Endothelial cell of umbilical vein (primary cell): ENCODE data around the gene IL23A. TPM values are rescaled to one million over a fixed set of nuclear protein-coding genes. Genes with fewer than 3 reads are reported as not detected.
"Not testable (repeated sequence)": the region's sequence is repeated elsewhere in the genome, so short reads cannot be mapped to it uniquely, and the experiment has no call there.

ENCODE experiments used
- BruUV-seq: library from RNA; stranded (reverse); fragments of 400-500 nt; replicated peaks from 2 replicates; lab custom pipeline; 2021; lab: Mats Ljungman, UMichigan
- CTCF ChIA-PET: fragments of 300-600, 350-600 bp; sonication (Branson Sonifier 250); formaldehyde crosslinking; loops from one replicate; lab custom pipeline; 2021; ENCODE audit warnings: antibody characterized with exemption, inconsistent platforms; lab: Charles Lee
- POLR2A ChIA-PET: fragments of 300-600, 350-600 bp; sonication (Branson Sonifier 250); formaldehyde crosslinking; loops from one replicate; lab custom pipeline; 2021; ENCODE audit warnings: antibody characterized with exemption, inconsistent platforms; lab: Charles Lee
- DNase-seq: peaks from one replicate; pipeline ENCODE4 v3.0.0-alpha.2; 2011; ENCODE audit warnings: low read depth, low spot score
- FAIRE-seq: peaks from 2 replicates; lab custom pipeline; 2011; peaks lifted over from hg19 to GRCh38; lab: Jason Lieb, UNC
- H2AFZ ChIP-seq: 2 replicates; pipeline ENCODE4 v1.6.0; 2012; ENCODE audit warnings: low read depth, low read length, control low read depth, inconsistent platforms
- H3K27ac ChIP-seq: 2 replicates; pipeline ENCODE4 v1.5.1; 2011; ENCODE audit warnings: low read depth, mild to moderate bottlenecking, control low read depth, low read length, moderate library complexity; ENCODE audit not compliant: insufficient read depth
- H3K27me3 ChIP-seq, 2 experiments: 2 replicates each; pipeline versions ENCODE4 v1.6.0 to v1.6.1; 2011; ENCODE audit warnings: low read length in 2 of 2, mixed read lengths in 1 of 2; ENCODE audit not compliant: control insufficient read depth in 2 of 2, insufficient read depth in 2 of 2
- H3K36me3 ChIP-seq, 2 experiments: 2 replicates in 1 of 2; 3 replicates in 1 of 2; pipeline ENCODE4 v1.5.1; 2011; ENCODE audit warnings: low read length in 2 of 2, mild to moderate bottlenecking in 1 of 2, moderate library complexity in 1 of 2; ENCODE audit not compliant: control insufficient read depth in 2 of 2, insufficient read depth in 2 of 2; ENCODE audit errors: extremely low read depth in 1 of 2
- H3K4me1 ChIP-seq: 3 replicates; pipeline ENCODE4 v1.5.1; 2011; ENCODE audit warnings: mild to moderate bottlenecking, low read length; ENCODE audit not compliant: control insufficient read depth, insufficient read depth; ENCODE audit errors: extremely low read depth
- H3K4me2 ChIP-seq: 2 replicates; pipeline ENCODE4 v1.6.1; 2011; ENCODE audit warnings: low read length, control low read depth, mixed read lengths; ENCODE audit not compliant: insufficient read depth
- H3K4me3 ChIP-seq, 3 experiments: fragments of 200-600 bp in 1 of 3; sonication (generic), shearing (Covaris generic) in 1 of 3; replicated peaks in 1 of 3; 2 replicates each; pipeline ENCODE4 v1.5.1; 2011 to 2016; ENCODE audit warnings: control low read depth in 3 of 3, low read length in 3 of 3, mild to moderate bottlenecking in 2 of 3, inconsistent platforms in 1 of 3, low read depth in 1 of 3, moderate library complexity in 1 of 3; ENCODE audit not compliant: insufficient read depth in 1 of 3
- H3K79me2 ChIP-seq: 2 replicates; pipeline ENCODE4 v1.6.0; 2012; ENCODE audit warnings: low read length, inconsistent platforms; ENCODE audit not compliant: control insufficient read depth, insufficient read depth
- H3K9ac ChIP-seq: replicated peaks from 2 replicates; pipeline ENCODE3; 2011; ENCODE audit warnings: low read length, control low read depth; ENCODE audit not compliant: insufficient read depth; ENCODE audit errors: extremely low read depth
- H3K9me1 ChIP-seq: replicated peaks from 3 replicates; pipeline ENCODE4 v1.6.0; 2011; ENCODE audit warnings: mild to moderate bottlenecking, low read length; ENCODE audit not compliant: control insufficient read depth, insufficient read depth; ENCODE audit errors: extremely low read depth
- H3K9me3 ChIP-seq: replicated peaks from 2 replicates; pipeline ENCODE4 v1.5.1; 2012; ENCODE audit warnings: low read length, inconsistent platforms; ENCODE audit not compliant: control insufficient read depth, insufficient read depth
- H4K20me1 ChIP-seq: replicated peaks from 2 replicates; pipeline ENCODE3; 2011; ENCODE audit warnings: mild to moderate bottlenecking, low read length; ENCODE audit not compliant: control insufficient read depth, insufficient read depth; ENCODE audit errors: extremely low read depth
- EZH2 ChIP-seq: IDR thresholded peaks from 2 replicates; pipeline ENCODE4 v1.6.1; 2012; ENCODE audit warnings: borderline replicate concordance, low read depth, mild to moderate bottlenecking, moderate library complexity, low read length, inconsistent platforms; ENCODE audit not compliant: severe bottlenecking
- FOS ChIP-seq: IDR thresholded peaks from 2 replicates; pipeline ENCODE4 v1.6.1; 2011; ENCODE audit warnings: mild to moderate bottlenecking, low read length, moderate library complexity, borderline replicate concordance; ENCODE audit not compliant: insufficient read depth
- JUN ChIP-seq: IDR thresholded peaks from 2 replicates; pipeline ENCODE4 v1.6.1; 2011; ENCODE audit warnings: borderline replicate concordance, low read depth; ENCODE audit not compliant: insufficient read length, insufficient read depth
- MYC ChIP-seq: IDR thresholded peaks from one replicate; pipeline ENCODE4 v1.6.1; 2011; ENCODE audit warnings: mild to moderate bottlenecking, low read depth, low read length
- POLR2A ChIP-seq: IDR thresholded peaks from 2 replicates; pipeline ENCODE4 v1.6.1; 2012; ENCODE audit warnings: low read depth, mild to moderate bottlenecking, control low read depth, low read length
- POLR2AphosphoS5 ChIP-seq: IDR thresholded peaks from 2 replicates; pipeline ENCODE4 v1.6.1; 2012; ENCODE audit warnings: low read depth, mild to moderate bottlenecking, control low read depth, low read length, moderate library complexity; ENCODE audit not compliant: insufficient read depth
- dilution Hi-C: fragments of 300-500 bp; cut with MboI; formaldehyde crosslinking; loops from one replicate; pipeline ENCODE4 v1.15.0; 2019; ENCODE audit warnings: low sequenced_read_pairs; ENCODE audit not compliant: extremely low pct_ligation_motif_present
- intact Hi-C: fragments of 100-400 bp; cut with micrococcal nuclease; formaldehyde crosslinking; loops from one replicate; pipeline ENCODE4 v1.10.0; 2022
- polyA plus RNA-seq, 4 experiments: library from polyadenylated mRNA; depleted of rRNA in 3 of 4; stranded (reverse) in 3 of 4; unstranded in 1 of 4; fragments of >200 nt; gene quantifications; 2 replicates each; pipeline versions ENCODE4 v1.2.1 to v1.2.3, GENCODE V29; 2011 to 2012; ENCODE audit warnings: missing spikeins in 1 of 4
- total RNA-seq: library from RNA; stranded (reverse); gene quantifications from 2 replicates; pipeline ENCODE4 v1.2.3, GENCODE V29; 2021
- TF ChIP-seq, protein P1 (sequence below), 2 donors: IDR thresholded peaks; 1 replicate in 1 of 2; 2 replicates in 1 of 2; pipeline ENCODE4 v1.5.1; 2011; ENCODE audit warnings: low read length in 2 of 2, mild to moderate bottlenecking in 2 of 2, moderate library complexity in 2 of 2, control low read depth in 1 of 2, inconsistent platforms in 1 of 2, low read depth in 1 of 2; ENCODE audit not compliant: insufficient read depth in 1 of 2; ENCODE audit errors: extremely low read depth in 1 of 2

Gene IL23A
- total and polyA plus RNA-seq, 2 donors (not counting 3 experiments of a cell fraction or from before 2014, with no cell fraction given) = 0.12 TPM; not detected in 1

DNA sequence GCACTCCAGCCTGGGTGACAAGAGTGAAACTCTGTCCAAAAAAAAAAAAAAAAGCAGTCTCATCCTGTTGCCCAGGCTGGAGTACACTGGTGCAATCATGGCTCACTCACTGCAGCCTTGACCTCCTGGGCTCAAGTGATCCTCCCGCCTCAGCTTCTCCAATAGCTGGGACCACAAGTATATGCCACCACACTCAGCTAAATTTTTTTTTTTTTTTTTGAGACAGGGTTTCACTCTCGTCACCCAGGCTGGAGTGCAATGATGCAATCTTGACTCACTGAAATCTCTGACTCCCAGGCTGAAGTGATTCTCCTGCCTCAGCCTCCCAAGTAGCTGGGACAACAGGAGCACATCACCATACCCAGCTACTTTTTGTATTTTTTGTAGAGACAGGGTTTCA is 17.7 kb upstream of the IL23A start:
- no peaks in the 10 kb centered on the region for H3K4me1 ChIP-seq
- POLR2A ChIA-PET = interaction anchor here (0.6 to 0.7 kb wide), 2 partner anchors 11 to 32 kb away, joined by 4 to 5 read pairs; no protein-coding TSS in a partner anchor
- H3K36me3 ChIP-seq = no peaks in the 10 kb centered on the region
- CTCF ChIA-PET = no interaction called here
- no peak overlapping the region for H3K4me2 ChIP-seq
- no peaks in the 10 kb centered on the region for H3K79me2 ChIP-seq
- H3K4me3 ChIP-seq = no peak overlapping the region
- no peak overlapping the region for H3K9ac ChIP-seq
- TF ChIP-seq POLR2AphosphoS5 = no peak
- TF ChIP-seq FOS = no peak
- no peak for TF ChIP-seq JUN
- no peak for TF ChIP-seq EZH2
- TF ChIP-seq, protein P1, sequence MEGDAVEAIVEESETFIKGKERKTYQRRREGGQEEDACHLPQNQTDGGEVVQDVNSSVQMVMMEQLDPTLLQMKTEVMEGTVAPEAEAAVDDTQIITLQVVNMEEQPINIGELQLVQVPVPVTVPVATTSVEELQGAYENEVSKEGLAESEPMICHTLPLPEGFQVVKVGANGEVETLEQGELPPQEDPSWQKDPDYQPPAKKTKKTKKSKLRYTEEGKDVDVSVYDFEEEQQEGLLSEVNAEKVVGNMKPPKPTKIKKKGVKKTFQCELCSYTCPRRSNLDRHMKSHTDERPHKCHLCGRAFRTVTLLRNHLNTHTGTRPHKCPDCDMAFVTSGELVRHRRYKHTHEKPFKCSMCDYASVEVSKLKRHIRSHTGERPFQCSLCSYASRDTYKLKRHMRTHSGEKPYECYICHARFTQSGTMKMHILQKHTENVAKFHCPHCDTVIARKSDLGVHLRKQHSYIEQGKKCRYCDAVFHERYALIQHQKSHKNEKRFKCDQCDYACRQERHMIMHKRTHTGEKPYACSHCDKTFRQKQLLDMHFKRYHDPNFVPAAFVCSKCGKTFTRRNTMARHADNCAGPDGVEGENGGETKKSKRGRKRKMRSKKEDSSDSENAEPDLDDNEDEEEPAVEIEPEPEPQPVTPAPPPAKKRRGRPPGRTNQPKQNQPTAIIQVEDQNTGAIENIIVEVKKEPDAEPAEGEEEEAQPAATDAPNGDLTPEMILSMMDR (IDR thresholded peaks at IDR 0.05; ENCODE audit: extremely low read depth in 1 of 2, insufficient read depth in 1 of 2, low read depth in 1 of 2, low read length in 2 of 2) = no peak
- no peak for TF ChIP-seq POLR2A
- TF ChIP-seq MYC = no peak
- dilution Hi-C loops = no loop called here
- no peaks in the 10 kb centered on the region for H4K20me1 ChIP-seq
- DNase-seq (no peak), FAIRE-seq (no peak)
- BruUV-seq = no TSS peak
- no peaks in the 10 kb centered on the region for H3K9me3 ChIP-seq
- intact Hi-C loops = no loop called here
- H2AFZ ChIP-seq = no peak overlapping the region
- H3K9me1 ChIP-seq = no peaks in the 10 kb centered on the region
- H3K27ac ChIP-seq = no peak overlapping the region
- no peaks in the 10 kb centered on the region for H3K27me3 ChIP-seq

- H4K20me1 ChIP-seq, H3K4me2 ChIP-seq, H3K9me3 ChIP-seq, CTCF ChIA-PET, H3K79me2 ChIP-seq, FAIRE-seq, H3K4me3 ChIP-seq, H3K27ac ChIP-seq, H3K36me3 ChIP-seq, dilution Hi-C loops, H3K27me3 ChIP-seq, H3K9ac ChIP-seq, BruUV-seq, intact Hi-C loops, H3K9me1 ChIP-seq, H3K4me1 ChIP-seq, H2AFZ ChIP-seq, DNase-seq: not testable (repeated sequence)
- POLR2A ChIA-PET = interaction anchor here (0.7 kb wide), 1 partner anchor 32 kb away, joined by 4 read pairs; no protein-coding TSS in a partner anchor
Observed at GRCh38 chr12:56321610-56322009, 17.1 kb upstream of the IL23A start.
